ENCODE results near the gene ZNF292. TPM values are rescaled to one million over a fixed set of nuclear protein-coding genes. Genes with fewer than 3 reads are reported as not detected.

Gene ZNF292
- total RNA-seq, 1 experiment from 2014 or later: 45.0 TPM

GRCh38 chr6:87200469-87201175, 45.3 kb downstream of the ZNF292 start:
- TF ChIP-seq EZH2 (IDR thresholded peaks at IDR 0.05; ENCODE audit: borderline replicate concordance, low read depth, low read length, poor library complexity, severe bottlenecking) (no peak), CTCF (conservative IDR thresholded peaks at IDR 0.05; ENCODE audit: low read depth, low read length) (no peak)
- POLR2A ChIA-PET (ENCODE audit: low non-redundant PET): no interaction called here
- no peak overlapping the region for H3K4me3 ChIP-seq (ENCODE audit: low read depth, low read length, poor library complexity, severe bottlenecking)
- H3K27ac ChIP-seq (ENCODE audit: low read depth, low read length, poor library complexity, severe bottlenecking): peak overlapping the region; percentile 34
- no peaks in the 10 kb centered on the region for H3K27me3 ChIP-seq (replicated peaks; ENCODE audit: insufficient read depth, low read depth, low read length, poor library complexity)
- no peaks in the 10 kb centered on the region for H3K36me3 ChIP-seq (ENCODE audit: insufficient read depth, low read length, poor library complexity, severe bottlenecking)
- BruUV-seq (replicated peaks): no TSS peak
- DNase-seq (ENCODE audit: low spot score): peak; percentile 46
- intact Hi-C loops (cut with micrococcal nuclease; ENCODE audit: unreplicated experiment): no loop called here
- peaks cover 31% of the 10 kb centered on the region for H3K4me1 ChIP-seq (ENCODE audit: insufficient read depth, low read length, poor library complexity, severe bottlenecking)
- H3K9me3 ChIP-seq (ENCODE audit: low read depth, low read length, poor library complexity, severe bottlenecking): no peaks in the 10 kb centered on the region
- CTCF ChIA-PET: no interaction called here

GRCh38 chr6:87203448-87204023, 48.2 kb downstream of the ZNF292 start:
- ChIA-PET POLR2A (ENCODE audit: low non-redundant PET) (no interaction called here), CTCF (no interaction called here)
- Histone ChIP-seq H3K9me3 (ENCODE audit: low read depth, low read length, poor library complexity, severe bottlenecking) (no peaks in the 10 kb centered on the region), H3K4me1 (ENCODE audit: insufficient read depth, low read length, poor library complexity, severe bottlenecking) (peaks cover 30% of the 10 kb centered on the region), H3K27me3 (replicated peaks; ENCODE audit: insufficient read depth, low read depth, low read length, poor library complexity) (no peaks in the 10 kb centered on the region), H3K4me3 (ENCODE audit: low read depth, low read length, poor library complexity, severe bottlenecking) (no peak overlapping the region), H3K36me3 (ENCODE audit: insufficient read depth, low read length, poor library complexity, severe bottlenecking) (no peaks in the 10 kb centered on the region), H3K27ac (ENCODE audit: low read depth, low read length, poor library complexity, severe bottlenecking) (no peak overlapping the region)
- no TSS peak for BruUV-seq (replicated peaks)
- intact Hi-C loops (cut with micrococcal nuclease; ENCODE audit: unreplicated experiment): no loop called here
- TF ChIP-seq CTCF (conservative IDR thresholded peaks at IDR 0.05; ENCODE audit: low read depth, low read length): no peak
- no peak for TF ChIP-seq EZH2 (IDR thresholded peaks at IDR 0.05; ENCODE audit: borderline replicate concordance, low read depth, low read length, poor library complexity, severe bottlenecking)
- DNase-seq (ENCODE audit: low spot score): no peak

- Histone ChIP-seq H3K36me3 (ENCODE audit: insufficient read depth, low read length, poor library complexity, severe bottlenecking) (no peaks in the 10 kb centered on the region), H3K4me1 (ENCODE audit: insufficient read depth, low read length, poor library complexity, severe bottlenecking) (peaks cover 9% of the 10 kb centered on the region), H3K27me3 (replicated peaks; ENCODE audit: insufficient read depth, low read depth, low read length, poor library complexity) (no peaks in the 10 kb centered on the region), H3K4me3 (ENCODE audit: low read depth, low read length, poor library complexity, severe bottlenecking) (no peak overlapping the region), H3K27ac (ENCODE audit: low read depth, low read length, poor library complexity, severe bottlenecking) (no peak overlapping the region), H3K9me3 (ENCODE audit: low read depth, low read length, poor library complexity, severe bottlenecking) (no peaks in the 10 kb centered on the region)
- POLR2A ChIA-PET (ENCODE audit: low non-redundant PET): no interaction called here
- peak; percentile 5 for DNase-seq (ENCODE audit: low spot score)
- CTCF ChIA-PET: no interaction called here
- BruUV-seq (replicated peaks): no TSS peak
- no peak for TF ChIP-seq EZH2 (IDR thresholded peaks at IDR 0.05; ENCODE audit: borderline replicate concordance, low read depth, low read length, poor library complexity, severe bottlenecking)
- no peak for TF ChIP-seq CTCF (conservative IDR thresholded peaks at IDR 0.05; ENCODE audit: low read depth, low read length)
- intact Hi-C loops (cut with micrococcal nuclease; ENCODE audit: unreplicated experiment): no loop called here
Measured at GRCh38 chr6:87209812-87210211, 54.4 kb downstream of the ZNF292 start.

Data from A673 (cell line).